ENCODE data around the gene GRIPAP1. TPM values are rescaled to one million over a fixed set of nuclear protein-coding genes. Genes with fewer than 3 reads are reported as not detected.

The GRIPAP1 gene
- total RNA-seq, 1 donor = 15.6 TPM

DNA sequence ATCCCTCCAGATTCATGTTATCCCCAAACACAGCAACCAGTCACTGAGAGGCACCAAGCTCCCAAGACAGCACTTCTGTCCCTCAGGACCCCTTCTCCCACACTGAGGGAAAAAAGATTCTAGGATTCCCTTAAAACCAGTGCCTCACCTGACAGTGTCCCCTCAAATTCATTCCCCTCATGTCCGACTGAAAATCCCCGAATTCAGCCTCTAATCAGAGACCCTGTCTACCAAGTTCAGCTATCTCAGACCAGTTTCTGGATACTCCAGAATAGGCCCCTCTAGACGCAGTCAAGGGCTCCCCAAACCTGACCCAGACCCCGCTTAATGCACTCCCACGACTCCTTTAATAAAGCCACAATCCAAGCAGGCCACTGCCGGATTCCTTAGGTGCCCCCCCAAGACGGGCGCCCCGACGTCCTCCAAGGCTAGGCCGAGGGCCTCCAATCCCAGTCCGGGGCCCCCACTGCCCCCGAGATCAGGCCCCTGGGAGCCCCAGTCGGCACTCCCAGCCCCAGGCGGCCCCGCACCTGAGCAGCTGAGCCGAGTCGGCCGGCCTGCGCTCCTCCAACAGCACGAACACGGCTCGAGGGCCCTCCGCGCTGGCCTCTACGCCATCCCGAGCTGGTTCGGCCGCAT is 40.6 kb upstream of the GRIPAP1 start:
- peak overlapping the region; percentile 90 for H3K27ac ChIP-seq (ENCODE audit: low read depth, low read length)
- H4K20me1 ChIP-seq (ENCODE audit: insufficient read depth, low read length) = peaks cover 2% of the 10 kb centered on the region
- H3K79me2 ChIP-seq (ENCODE audit: insufficient read depth, low read length) = peaks cover 40% of the 10 kb centered on the region
- peak; percentile 72 for DNase-seq (ENCODE audit: insufficient read length, low spot score, missing footprints)
- TF ChIP-seq, protein P1, sequence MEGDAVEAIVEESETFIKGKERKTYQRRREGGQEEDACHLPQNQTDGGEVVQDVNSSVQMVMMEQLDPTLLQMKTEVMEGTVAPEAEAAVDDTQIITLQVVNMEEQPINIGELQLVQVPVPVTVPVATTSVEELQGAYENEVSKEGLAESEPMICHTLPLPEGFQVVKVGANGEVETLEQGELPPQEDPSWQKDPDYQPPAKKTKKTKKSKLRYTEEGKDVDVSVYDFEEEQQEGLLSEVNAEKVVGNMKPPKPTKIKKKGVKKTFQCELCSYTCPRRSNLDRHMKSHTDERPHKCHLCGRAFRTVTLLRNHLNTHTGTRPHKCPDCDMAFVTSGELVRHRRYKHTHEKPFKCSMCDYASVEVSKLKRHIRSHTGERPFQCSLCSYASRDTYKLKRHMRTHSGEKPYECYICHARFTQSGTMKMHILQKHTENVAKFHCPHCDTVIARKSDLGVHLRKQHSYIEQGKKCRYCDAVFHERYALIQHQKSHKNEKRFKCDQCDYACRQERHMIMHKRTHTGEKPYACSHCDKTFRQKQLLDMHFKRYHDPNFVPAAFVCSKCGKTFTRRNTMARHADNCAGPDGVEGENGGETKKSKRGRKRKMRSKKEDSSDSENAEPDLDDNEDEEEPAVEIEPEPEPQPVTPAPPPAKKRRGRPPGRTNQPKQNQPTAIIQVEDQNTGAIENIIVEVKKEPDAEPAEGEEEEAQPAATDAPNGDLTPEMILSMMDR (IDR thresholded peaks at IDR 0.05; ENCODE audit: extremely low read depth, low read depth, low read length) = no peak
- H3K27me3 ChIP-seq (ENCODE audit: insufficient read depth, low read length) = no peaks in the 10 kb centered on the region
- peak overlapping the region; percentile 81 for H3K4me3 ChIP-seq (ENCODE audit: insufficient read depth, low read length)
- H3K36me3 ChIP-seq (ENCODE audit: insufficient read depth, low read length) = peaks cover 20% of the 10 kb centered on the region
- H3K4me1 ChIP-seq (ENCODE audit: insufficient read depth, low read length) = peaks cover 12% of the 10 kb centered on the region
- H2AFZ ChIP-seq (ENCODE audit: low read length) = peak overlapping the region; percentile 22
- peak overlapping the region; percentile 91 for H3K4me2 ChIP-seq (ENCODE audit: insufficient read depth, low read length)
- no peaks in the 10 kb centered on the region for H3K9me3 ChIP-seq (ENCODE audit: low read depth, low read length)

DNA sequence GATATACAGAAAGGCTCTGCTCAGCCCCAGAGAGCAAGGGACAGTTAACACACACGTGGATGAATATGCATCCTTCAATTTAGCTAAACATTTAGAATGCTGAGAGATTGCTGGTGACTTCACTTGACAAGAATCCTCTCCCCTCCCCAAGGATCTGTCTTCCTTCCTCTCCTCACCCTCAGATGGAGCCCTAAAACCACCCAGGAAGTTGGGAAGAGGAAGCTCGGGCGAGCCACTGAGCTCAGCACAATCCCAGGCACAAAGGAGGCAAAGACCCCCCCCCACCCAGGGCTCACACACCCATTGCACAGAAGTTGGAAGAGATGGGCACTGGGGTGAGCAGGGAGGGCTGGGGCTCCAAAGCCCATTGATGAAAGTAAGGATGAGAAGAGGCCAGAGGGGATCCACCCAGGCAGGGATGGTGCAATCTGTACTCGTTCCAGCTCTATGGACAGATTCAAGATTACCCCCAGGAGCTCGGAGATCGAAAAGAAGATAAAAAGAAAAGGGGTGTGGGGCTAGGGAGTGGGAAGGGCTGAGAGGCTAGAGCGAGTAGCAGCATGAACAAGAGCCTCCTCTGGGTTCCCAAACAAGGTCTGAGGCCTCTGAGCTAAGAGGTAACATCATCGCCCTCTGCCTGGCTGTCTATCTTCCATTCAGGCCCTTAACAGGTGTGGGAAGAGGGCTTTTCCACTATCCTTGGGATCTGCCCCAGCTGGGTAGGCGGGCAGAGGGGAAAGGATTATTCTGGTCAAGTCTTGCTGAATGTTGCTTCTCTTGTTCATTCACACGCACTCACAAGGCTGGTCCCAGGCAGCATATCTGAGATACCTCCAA is 39.9 kb upstream of the GRIPAP1 start:
- TF ChIP-seq, protein P1 (IDR thresholded peaks at IDR 0.05; ENCODE audit: extremely low read depth, low read depth, low read length) = no peak
- DNase-seq (ENCODE audit: insufficient read length, low spot score, missing footprints) = peak; percentile 80
- H4K20me1 ChIP-seq (ENCODE audit: insufficient read depth, low read length) = peaks cover 4% of the 10 kb centered on the region
- peaks cover 27% of the 10 kb centered on the region for H3K36me3 ChIP-seq (ENCODE audit: insufficient read depth, low read length)
- no peaks in the 10 kb centered on the region for H3K9me3 ChIP-seq (ENCODE audit: low read depth, low read length)
- H3K4me2 ChIP-seq (ENCODE audit: insufficient read depth, low read length) = peak overlapping the region; percentile 91
- peaks cover 41% of the 10 kb centered on the region for H3K79me2 ChIP-seq (ENCODE audit: insufficient read depth, low read length)
- peak overlapping the region; percentile 81 for H3K4me3 ChIP-seq (ENCODE audit: insufficient read depth, low read length)
- no peak overlapping the region for H2AFZ ChIP-seq (ENCODE audit: low read length)
- peaks cover 12% of the 10 kb centered on the region for H3K4me1 ChIP-seq (ENCODE audit: insufficient read depth, low read length)
- H3K27ac ChIP-seq (ENCODE audit: low read depth, low read length) = peak overlapping the region; percentile 90
- no peaks in the 10 kb centered on the region for H3K27me3 ChIP-seq (ENCODE audit: insufficient read depth, low read length)

DNA sequence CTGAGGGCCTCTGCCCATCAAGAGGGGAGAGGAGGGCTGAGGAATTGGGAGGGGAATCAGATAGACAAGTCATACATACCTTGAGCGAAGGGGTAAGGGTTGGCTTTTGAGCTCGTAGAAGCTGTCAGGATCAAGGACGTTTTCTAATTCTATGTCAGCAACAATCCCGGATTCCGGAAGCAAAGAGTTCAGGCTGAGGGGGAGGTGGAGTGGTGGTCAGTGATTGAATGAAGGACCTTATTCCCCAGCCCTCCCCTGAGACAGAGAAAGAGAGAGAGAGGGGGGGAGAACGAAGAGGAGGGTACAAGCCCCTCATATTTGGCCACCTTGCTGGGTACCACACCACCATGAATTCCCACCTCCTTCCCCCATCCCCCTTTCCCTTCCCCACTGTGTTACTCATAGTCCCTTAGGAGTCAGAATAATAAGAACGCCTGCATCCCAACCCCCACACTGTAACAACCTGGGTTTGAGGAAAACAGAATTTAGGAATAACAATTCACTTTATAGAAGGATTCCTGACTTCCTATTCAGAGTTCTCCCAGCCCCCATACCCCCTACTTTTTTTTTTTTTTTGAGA is 38.4 kb upstream of the GRIPAP1 start:
- H3K4me2 ChIP-seq (ENCODE audit: insufficient read depth, low read length) = peak overlapping the region; percentile 91
- no peak overlapping the region for H2AFZ ChIP-seq (ENCODE audit: low read length)
- H3K27ac ChIP-seq (ENCODE audit: low read depth, low read length) = peak overlapping the region; percentile 62
- TF ChIP-seq, protein P1 (IDR thresholded peaks at IDR 0.05; ENCODE audit: extremely low read depth, low read depth, low read length) = no peak
- peaks cover 41% of the 10 kb centered on the region for H3K79me2 ChIP-seq (ENCODE audit: insufficient read depth, low read length)
- H3K27me3 ChIP-seq (ENCODE audit: insufficient read depth, low read length) = no peaks in the 10 kb centered on the region
- DNase-seq (ENCODE audit: insufficient read length, low spot score, missing footprints) = peak; percentile 82
- peaks cover 34% of the 10 kb centered on the region for H3K36me3 ChIP-seq (ENCODE audit: insufficient read depth, low read length)
- peaks cover 4% of the 10 kb centered on the region for H4K20me1 ChIP-seq (ENCODE audit: insufficient read depth, low read length)
- H3K9me3 ChIP-seq (ENCODE audit: low read depth, low read length) = no peaks in the 10 kb centered on the region
- peaks cover 12% of the 10 kb centered on the region for H3K4me1 ChIP-seq (ENCODE audit: insufficient read depth, low read length)
- peak overlapping the region; percentile 52 for H3K4me3 ChIP-seq (ENCODE audit: insufficient read depth, low read length)

Measured in osteoblast (primary cell).